Measurements from ENCODE around the gene ACKR3. TPM values are rescaled to one million over a fixed set of nuclear protein-coding genes. Genes with fewer than 3 reads are reported as not detected.

ACKR3 gene
- total RNA-seq, 1 donor from 2014 or later = 9.1 TPM

DNA sequence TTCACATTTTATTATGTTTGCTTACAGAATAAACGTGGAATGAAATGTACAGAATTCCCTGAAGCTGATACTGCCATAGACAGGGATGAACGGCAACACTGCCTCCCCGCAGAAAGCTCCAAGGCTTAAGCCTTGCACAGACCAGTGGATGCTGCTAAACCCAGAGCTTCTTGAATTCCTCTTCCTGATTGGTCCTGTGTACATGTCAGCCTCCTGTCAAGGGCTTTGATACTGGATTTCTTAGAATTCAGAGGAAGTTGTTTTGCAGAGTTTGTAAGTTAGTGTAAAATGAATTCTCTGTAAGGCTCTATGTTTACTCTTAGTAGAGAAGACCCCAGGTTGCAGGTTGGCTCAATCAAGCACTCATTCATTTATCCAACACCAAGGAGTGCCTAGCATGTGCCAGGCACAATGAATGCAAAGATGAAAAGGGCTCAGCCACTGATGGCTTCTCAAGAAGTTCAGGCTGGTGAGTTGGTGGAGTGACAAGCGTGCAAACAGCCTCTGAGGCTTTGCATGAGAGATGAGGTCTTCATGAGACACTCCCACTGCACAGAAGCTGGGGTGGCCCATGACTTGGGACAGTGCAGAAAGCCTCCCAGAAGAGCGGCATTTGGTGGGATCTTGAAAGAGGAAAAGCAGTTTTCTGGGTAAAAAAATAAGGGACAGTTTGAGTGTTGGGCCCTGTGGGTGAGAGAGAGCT, 50.4 kb downstream of the ACKR3 start:
- no peak for DNase-seq
- no peaks in the 10 kb centered on the region for H3K27me3 ChIP-seq
- H3K4me1 ChIP-seq = no peaks in the 10 kb centered on the region
- TF ChIP-seq, protein P1, sequence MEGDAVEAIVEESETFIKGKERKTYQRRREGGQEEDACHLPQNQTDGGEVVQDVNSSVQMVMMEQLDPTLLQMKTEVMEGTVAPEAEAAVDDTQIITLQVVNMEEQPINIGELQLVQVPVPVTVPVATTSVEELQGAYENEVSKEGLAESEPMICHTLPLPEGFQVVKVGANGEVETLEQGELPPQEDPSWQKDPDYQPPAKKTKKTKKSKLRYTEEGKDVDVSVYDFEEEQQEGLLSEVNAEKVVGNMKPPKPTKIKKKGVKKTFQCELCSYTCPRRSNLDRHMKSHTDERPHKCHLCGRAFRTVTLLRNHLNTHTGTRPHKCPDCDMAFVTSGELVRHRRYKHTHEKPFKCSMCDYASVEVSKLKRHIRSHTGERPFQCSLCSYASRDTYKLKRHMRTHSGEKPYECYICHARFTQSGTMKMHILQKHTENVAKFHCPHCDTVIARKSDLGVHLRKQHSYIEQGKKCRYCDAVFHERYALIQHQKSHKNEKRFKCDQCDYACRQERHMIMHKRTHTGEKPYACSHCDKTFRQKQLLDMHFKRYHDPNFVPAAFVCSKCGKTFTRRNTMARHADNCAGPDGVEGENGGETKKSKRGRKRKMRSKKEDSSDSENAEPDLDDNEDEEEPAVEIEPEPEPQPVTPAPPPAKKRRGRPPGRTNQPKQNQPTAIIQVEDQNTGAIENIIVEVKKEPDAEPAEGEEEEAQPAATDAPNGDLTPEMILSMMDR (IDR thresholded peaks at IDR 0.05) = no peak
- ATAC-seq = no peak
- no peaks in the 10 kb centered on the region for H3K36me3 ChIP-seq
- intact Hi-C loops (cut with DNase I) = no loop called here
- no peaks in the 10 kb centered on the region for H3K9me3 ChIP-seq
- no peak overlapping the region for H3K4me3 ChIP-seq
- H3K27ac ChIP-seq = no peak overlapping the region

DNA sequence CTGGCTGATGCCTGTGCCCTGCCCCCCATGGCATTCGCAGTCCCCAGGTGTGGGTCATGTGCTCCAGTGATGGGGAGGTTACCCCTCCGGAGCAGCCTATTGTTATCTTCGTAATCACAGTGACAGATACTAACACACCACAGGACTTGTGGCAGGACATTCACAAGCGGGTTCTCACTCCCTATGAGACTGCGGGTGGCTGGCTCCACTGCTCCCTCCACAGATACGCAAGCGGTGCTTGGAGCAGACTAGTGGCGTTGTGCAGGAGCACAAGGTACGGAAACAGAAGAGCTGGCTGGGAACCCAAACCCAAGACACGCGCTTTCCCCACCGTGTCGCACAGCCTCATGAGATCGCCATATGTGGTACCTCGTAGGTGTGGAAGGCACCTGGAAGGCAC, 52.2 kb downstream of the ACKR3 start:
- Histone ChIP-seq H3K27ac (no peak overlapping the region), H3K4me1 (no peaks in the 10 kb centered on the region), H3K27me3 (no peaks in the 10 kb centered on the region), H3K36me3 (no peaks in the 10 kb centered on the region), H3K4me3 (no peak overlapping the region), H3K9me3 (no peaks in the 10 kb centered on the region)
- ATAC-seq (no peak), DNase-seq (peak; percentile 48)
- TF ChIP-seq, protein P1 (IDR thresholded peaks at IDR 0.05) = no peak
- intact Hi-C loops (cut with DNase I) = no loop called here

- Histone ChIP-seq H3K27me3 (no peaks in the 10 kb centered on the region), H3K9me3 (no peaks in the 10 kb centered on the region), H3K27ac (no peak overlapping the region), H3K4me1 (no peaks in the 10 kb centered on the region), H3K36me3 (no peaks in the 10 kb centered on the region), H3K4me3 (no peak overlapping the region)
- intact Hi-C loops (cut with DNase I) = no loop called here
- ATAC-seq (no peak), DNase-seq (peak; percentile 40)
- TF ChIP-seq, protein P1 (IDR thresholded peaks at IDR 0.05) = no peak
Observed at GRCh38 chr2:236622201-236622600, 52.6 kb downstream of the ACKR3 start.

DNA sequence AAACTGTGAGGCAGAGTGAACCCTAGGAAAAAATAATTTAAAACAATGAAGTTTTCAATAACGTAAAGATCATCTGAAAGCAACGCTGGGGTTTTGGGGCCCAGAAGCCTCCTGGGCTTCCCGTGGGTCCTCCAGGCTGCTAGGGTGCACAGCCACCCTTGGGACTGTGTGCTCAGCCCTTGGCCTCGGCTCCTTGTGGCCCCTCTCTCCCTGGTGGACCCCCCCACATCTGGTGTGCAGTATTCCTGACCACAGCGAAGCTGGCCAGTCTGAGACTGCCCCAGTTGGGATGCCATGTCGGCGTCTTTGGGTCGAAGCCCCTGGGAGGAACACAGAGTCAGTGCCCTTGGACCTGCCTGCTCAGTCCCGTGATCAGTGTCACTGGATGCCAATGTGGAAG, 53.0 kb downstream of the ACKR3 start:
- no peak overlapping the region for H3K27ac ChIP-seq
- DNase-seq = peak; percentile 38
- intact Hi-C loops (cut with DNase I) = no loop called here
- no peaks in the 10 kb centered on the region for H3K27me3 ChIP-seq
- no peaks in the 10 kb centered on the region for H3K9me3 ChIP-seq
- no peaks in the 10 kb centered on the region for H3K36me3 ChIP-seq
- H3K4me1 ChIP-seq = no peaks in the 10 kb centered on the region
- no peak overlapping the region for H3K4me3 ChIP-seq
- TF ChIP-seq, protein P1 (IDR thresholded peaks at IDR 0.05) = no peak
- no peak for ATAC-seq

- ATAC-seq (no peak), DNase-seq (peak; percentile 16)
- Histone ChIP-seq H3K27ac (no peak overlapping the region), H3K27me3 (no peaks in the 10 kb centered on the region), H3K36me3 (no peaks in the 10 kb centered on the region), H3K4me3 (no peak overlapping the region), H3K4me1 (no peaks in the 10 kb centered on the region), H3K9me3 (no peaks in the 10 kb centered on the region)
- intact Hi-C loops (cut with DNase I) = no loop called here
- TF ChIP-seq, protein P1 (IDR thresholded peaks at IDR 0.05) = no peak
Observed at GRCh38 chr2:236623816-236624215, 54.2 kb downstream of the ACKR3 start.
